ENCODE measurements around the gene EFEMP1. TPM values are rescaled to one million over a fixed set of nuclear protein-coding genes. Genes with fewer than 3 reads are reported as not detected.

Gene EFEMP1
- total RNA-seq, 1 experiment from 2014 or later = 24.0 TPM

GRCh38 chr2:55874338-55874737 lies 49.2 kb downstream of the EFEMP1 start (continued):
- no peak for TF ChIP-seq USF2 (CRISPR knock-in tag; IDR thresholded peaks at IDR 0.05)
- TF ChIP-seq CDX4 (CRISPR knock-in tag; IDR thresholded peaks at IDR 0.05; ENCODE audit: borderline replicate concordance) = no peak
- TF ChIP-seq, protein P1, sequence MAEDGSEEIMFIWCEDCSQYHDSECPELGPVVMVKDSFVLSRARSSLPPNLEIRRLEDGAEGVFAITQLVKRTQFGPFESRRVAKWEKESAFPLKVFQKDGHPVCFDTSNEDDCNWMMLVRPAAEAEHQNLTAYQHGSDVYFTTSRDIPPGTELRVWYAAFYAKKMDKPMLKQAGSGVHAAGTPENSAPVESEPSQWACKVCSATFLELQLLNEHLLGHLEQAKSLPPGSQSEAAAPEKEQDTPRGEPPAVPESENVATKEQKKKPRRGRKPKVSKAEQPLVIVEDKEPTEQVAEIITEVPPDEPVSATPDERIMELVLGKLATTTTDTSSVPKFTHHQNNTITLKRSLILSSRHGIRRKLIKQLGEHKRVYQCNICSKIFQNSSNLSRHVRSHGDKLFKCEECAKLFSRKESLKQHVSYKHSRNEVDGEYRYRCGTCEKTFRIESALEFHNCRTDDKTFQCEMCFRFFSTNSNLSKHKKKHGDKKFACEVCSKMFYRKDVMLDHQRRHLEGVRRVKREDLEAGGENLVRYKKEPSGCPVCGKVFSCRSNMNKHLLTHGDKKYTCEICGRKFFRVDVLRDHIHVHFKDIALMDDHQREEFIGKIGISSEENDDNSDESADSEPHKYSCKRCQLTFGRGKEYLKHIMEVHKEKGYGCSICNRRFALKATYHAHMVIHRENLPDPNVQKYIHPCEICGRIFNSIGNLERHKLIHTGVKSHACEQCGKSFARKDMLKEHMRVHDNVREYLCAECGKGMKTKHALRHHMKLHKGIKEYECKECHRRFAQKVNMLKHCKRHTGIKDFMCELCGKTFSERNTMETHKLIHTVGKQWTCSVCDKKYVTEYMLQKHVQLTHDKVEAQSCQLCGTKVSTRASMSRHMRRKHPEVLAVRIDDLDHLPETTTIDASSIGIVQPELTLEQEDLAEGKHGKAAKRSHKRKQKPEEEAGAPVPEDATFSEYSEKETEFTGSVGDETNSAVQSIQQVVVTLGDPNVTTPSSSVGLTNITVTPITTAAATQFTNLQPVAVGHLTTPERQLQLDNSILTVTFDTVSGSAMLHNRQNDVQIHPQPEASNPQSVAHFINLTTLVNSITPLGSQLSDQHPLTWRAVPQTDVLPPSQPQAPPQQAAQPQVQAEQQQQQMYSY (CRISPR knock-in tag; IDR thresholded peaks at IDR 0.05) = no peak
- no peak for TF ChIP-seq MXD4 (CRISPR knock-in tag; IDR thresholded peaks at IDR 0.05; ENCODE audit: borderline replicate concordance)
- no peak for TF ChIP-seq NR2C2 (CRISPR knock-in tag; IDR thresholded peaks at IDR 0.05)
- TF ChIP-seq ZNF263 (CRISPR knock-in tag; IDR thresholded peaks at IDR 0.05; ENCODE audit: low read depth) = no peak
- TF ChIP-seq USF1 (CRISPR knock-in tag; IDR thresholded peaks at IDR 0.05) = no peak
- no peak for TF ChIP-seq ZNF396 (CRISPR knock-in tag; IDR thresholded peaks at IDR 0.05; ENCODE audit: borderline replicate concordance)
- TF ChIP-seq CBFB (CRISPR knock-in tag; IDR thresholded peaks at IDR 0.05; ENCODE audit: low read depth) = no peak
- TF ChIP-seq ESRRA (CRISPR knock-in tag; IDR thresholded peaks at IDR 0.05; ENCODE audit: borderline replicate concordance) = no peak

DNA sequence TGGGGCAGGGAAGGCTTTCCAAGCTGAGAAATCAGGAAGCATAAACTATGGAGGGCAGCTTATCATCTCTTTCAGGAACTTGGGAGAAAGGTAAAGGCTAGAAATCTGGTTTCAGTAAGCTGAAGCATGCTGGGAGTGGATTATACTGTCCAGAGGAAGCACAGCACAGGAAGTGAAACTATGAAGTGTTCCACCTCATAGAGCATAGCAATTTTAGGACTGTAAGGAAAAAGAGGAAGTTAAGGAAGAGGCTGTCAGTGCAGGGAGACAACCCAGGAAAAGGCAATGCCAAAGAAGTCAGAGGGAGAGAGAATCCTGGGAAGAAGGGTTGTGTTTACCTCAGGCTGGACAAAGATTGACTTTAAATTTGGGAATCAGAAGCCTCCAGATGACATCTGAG lies 51.9 kb downstream of the EFEMP1 start:
- no peaks in the 10 kb centered on the region for H3K36me3 Mint-ChIP-seq
- H3K27ac Mint-ChIP-seq = no peak overlapping the region
- H3K4me3 Mint-ChIP-seq = no peak overlapping the region
- POLR2A ChIA-PET = no interaction called here
- no peak for ATAC-seq
- no peaks in the 10 kb centered on the region for H3K4me1 Mint-ChIP-seq
- CTCF ChIA-PET = no interaction called here
- H3K9me3 Mint-ChIP-seq = no peaks in the 10 kb centered on the region
- TF ChIP-seq RELA (CRISPR knock-in tag; IDR thresholded peaks at IDR 0.05; ENCODE audit: borderline replicate concordance) = no peak
- TF ChIP-seq, protein P2, sequence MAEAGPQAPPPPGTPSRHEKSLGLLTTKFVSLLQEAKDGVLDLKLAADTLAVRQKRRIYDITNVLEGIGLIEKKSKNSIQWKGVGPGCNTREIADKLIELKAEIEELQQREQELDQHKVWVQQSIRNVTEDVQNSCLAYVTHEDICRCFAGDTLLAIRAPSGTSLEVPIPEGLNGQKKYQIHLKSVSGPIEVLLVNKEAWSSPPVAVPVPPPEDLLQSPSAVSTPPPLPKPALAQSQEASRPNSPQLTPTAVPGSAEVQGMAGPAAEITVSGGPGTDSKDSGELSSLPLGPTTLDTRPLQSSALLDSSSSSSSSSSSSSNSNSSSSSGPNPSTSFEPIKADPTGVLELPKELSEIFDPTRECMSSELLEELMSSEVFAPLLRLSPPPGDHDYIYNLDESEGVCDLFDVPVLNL (CRISPR knock-in tag; IDR thresholded peaks at IDR 0.05; ENCODE audit: borderline replicate concordance, low read depth) = no peak
- no peak for TF ChIP-seq RORB (CRISPR knock-in tag; IDR thresholded peaks at IDR 0.05)
- no peak for TF ChIP-seq CREB1 (CRISPR knock-in tag; IDR thresholded peaks at IDR 0.05)
- TF ChIP-seq ATF3 (CRISPR knock-in tag; conservative IDR thresholded peaks at IDR 0.05) = no peak
- no peak for TF ChIP-seq TEAD1 (CRISPR knock-in tag; IDR thresholded peaks at IDR 0.05)
- no peak for TF ChIP-seq GRHL2 (CRISPR knock-in tag; IDR thresholded peaks at IDR 0.05; ENCODE audit: insufficient replicate concordance, severe bottlenecking)
- TF ChIP-seq USF1 (CRISPR knock-in tag; IDR thresholded peaks at IDR 0.05) = no peak
- TF ChIP-seq NR2C2 (CRISPR knock-in tag; IDR thresholded peaks at IDR 0.05) = no peak
- TF ChIP-seq, protein P3, sequence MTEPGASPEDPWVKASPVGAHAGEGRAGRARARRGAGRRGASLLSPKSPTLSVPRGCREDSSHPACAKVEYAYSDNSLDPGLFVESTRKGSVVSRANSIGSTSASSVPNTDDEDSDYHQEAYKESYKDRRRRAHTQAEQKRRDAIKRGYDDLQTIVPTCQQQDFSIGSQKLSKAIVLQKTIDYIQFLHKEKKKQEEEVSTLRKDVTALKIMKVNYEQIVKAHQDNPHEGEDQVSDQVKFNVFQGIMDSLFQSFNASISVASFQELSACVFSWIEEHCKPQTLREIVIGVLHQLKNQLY (CRISPR knock-in tag; IDR thresholded peaks at IDR 0.05) = no peak
- TF ChIP-seq SMAD4 (CRISPR knock-in tag; IDR thresholded peaks at IDR 0.05) = no peak
- TF ChIP-seq, protein P4, sequence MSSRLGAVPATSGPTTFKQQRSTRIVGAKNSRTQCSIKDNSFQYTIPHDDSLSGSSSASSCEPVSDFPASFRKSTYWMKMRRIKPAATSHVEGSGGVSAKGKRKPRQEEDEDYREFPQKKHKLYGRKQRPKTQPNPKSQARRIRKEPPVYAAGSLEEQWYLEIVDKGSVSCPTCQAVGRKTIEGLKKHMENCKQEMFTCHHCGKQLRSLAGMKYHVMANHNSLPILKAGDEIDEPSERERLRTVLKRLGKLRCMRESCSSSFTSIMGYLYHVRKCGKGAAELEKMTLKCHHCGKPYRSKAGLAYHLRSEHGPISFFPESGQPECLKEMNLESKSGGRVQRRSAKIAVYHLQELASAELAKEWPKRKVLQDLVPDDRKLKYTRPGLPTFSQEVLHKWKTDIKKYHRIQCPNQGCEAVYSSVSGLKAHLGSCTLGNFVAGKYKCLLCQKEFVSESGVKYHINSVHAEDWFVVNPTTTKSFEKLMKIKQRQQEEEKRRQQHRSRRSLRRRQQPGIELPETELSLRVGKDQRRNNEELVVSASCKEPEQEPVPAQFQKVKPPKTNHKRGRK (CRISPR knock-in tag; IDR thresholded peaks at IDR 0.05; ENCODE audit: borderline replicate concordance) = no peak
- no peak for DNase-seq (ENCODE audit: low spot score)
- H3K27me3 Mint-ChIP-seq (ENCODE audit: low read depth) = no peaks in the 10 kb centered on the region

Data from WTC11 (cell line).